Pancreas (tissue), 10 donors: ENCODE measurements around the gene SLIT3. TPM values are rescaled to one million over a fixed set of nuclear protein-coding genes. Genes with fewer than 3 reads are reported as not detected.
A peak's percentile ranks its signal among the peaks of the same experiment; 100 is the strongest.

Experiments
- ATAC-seq, 4 donors: fragments of 200-7000 bp; cut with Tn5 transposase; one replicate each; pipeline versions ENCODE4 v1.8.0 to v1.9.1; 2020; ENCODE audit warnings: mild to moderate bottlenecking in 4 of 4, moderate library complexity in 4 of 4
- DNase-seq, 6 donors: peaks; one replicate each; pipeline ENCODE4 v3.0.0-alpha.2; 2020
- FAIRE-seq: peaks from 2 replicates; lab custom pipeline; 2012; peaks lifted over from hg19 to GRCh38; lab: Jason Lieb, UNC
- H3K27ac ChIP-seq, 4 donors: fragments of 200-600 bp; sonication (generic); 1 replicate in 3 of 4; 2 replicates in 1 of 4; pipeline versions ENCODE4 v1.5.0 to v1.8.0; 2020
- H3K27me3 ChIP-seq, 4 donors: fragments of 200-600 bp; one replicate each; pipeline ENCODE4 v1.8.0; 2021
- H3K36me3 ChIP-seq, 3 donors: fragments of 200-600 bp; sonication (generic) in 1 of 3; one replicate each; pipeline versions ENCODE4 v1.5.0 to v1.8.0; 2020 to 2021
- H3K4me1 ChIP-seq, 3 donors: fragments of 200-600 bp; one replicate each; pipeline ENCODE4 v1.8.0; 2021
- H3K4me3 ChIP-seq, 4 donors: fragments of 200-600 bp; sonication (generic) in 2 of 4; one replicate each; pipeline versions ENCODE4 v1.5.0 to v1.8.0; 2020 to 2021
- H3K9me3 ChIP-seq, 4 donors: fragments of 200-600 bp; one replicate each; pipeline ENCODE4 v1.8.0; 2021
- CTCF ChIP-seq, 4 donors: fragments of 200-600 bp; sonication (generic) in 3 of 4; IDR thresholded peaks; one replicate each; pipeline versions ENCODE4 v1.5.0 to v1.8.0; 2021; ENCODE audit warnings: antibody characterized with exemption in 4 of 4
- WGBS, 2 donors: extraction: QIAGEN DNeasy Blood & Tissue Kit; methylation state at CpG; one replicate each; pipeline ENCODE4 v1.1.7; 2013; 5-methylcytosine and 5-hydroxymethylcytosine counted together
- intact Hi-C, 3 donors: fragments of 100-400 bp; cut with DNase I; formaldehyde crosslinking; loops; one replicate each; pipeline versions ENCODE4 v1.11.1 to v1.14.2; 2022
- polyA plus RNA-seq, 2 donors: library from polyadenylated mRNA; stranded (reverse); fragments of 200-250 nt; gene quantifications; one replicate each; pipeline ENCODE4 v1.2.3, GENCODE V29; 2013
- total RNA-seq, 6 donors: library from RNA; stranded (reverse); fragmentation: NEBNext Ultra II Directional in 4 of 6; extraction: Animal tissue kit (Norgen Biotek cat#: 25700) in 4 of 6; gene quantifications; one replicate each; pipeline versions ENCODE4 v1.2.1 to v1.2.4, GENCODE V29; 2021 to 2023
- donor health status: healthy with polysubstance abuse.
- donor health status: DM: no; HTN: no; CAD: no; lungs with moderate emphysema.
- donor health status: DM: no; HTN: no; CAD: no.
- donor health status: control.
- donor health status: control.
- donor health status: Bipolar disorder and iron deficiency.
- donor health status: DM: yes; HTN: yes; CAD: no.
- donor health status: DM: no; HTN: no; CAD: no.
- donor health status: DM: no; HTN: no; CAD: no.
- donor health status: DM: yes; HTN: yes; CAD: no.

Gene SLIT3
- total and polyA plus RNA-seq, 8 donors, result 1.1 to 11.4 (median 2.1) TPM

GRCh38 chr5:169127431-169127830 lies 173.5 kb downstream of the SLIT3 start:
- DNase-seq (no peak), FAIRE-seq (no peak), ATAC-seq (no peak)
- 65 to 67% methylated on average over 4 of the region's 4 CpGs for WGBS, 2 donors
- Histone ChIP-seq H3K36me3 (no peaks in the 10 kb centered on the region), H3K4me1 (no peaks in the 10 kb centered on the region), H3K9me3 (no peaks in the 10 kb centered on the region), H3K4me3 (no peak overlapping the region), H3K27ac (no peak overlapping the region), H3K27me3 (no peaks in the 10 kb centered on the region)
- TF ChIP-seq CTCF (IDR thresholded peaks at IDR 0.05), result no peak
- intact Hi-C loops, result no loop called here

- no peak for FAIRE-seq
- ATAC-seq, result peak in 2 of 4 donors; percentile 40 to 54
- 44 to 64% methylated on average over 3 of the region's 3 CpGs for WGBS, 2 donors
- no peak for TF ChIP-seq CTCF (IDR thresholded peaks at IDR 0.05)
- Histone ChIP-seq H3K4me1 (no peaks in the 10 kb centered on the region), H3K4me3 (no peak overlapping the region), H3K9me3 (no peaks in the 10 kb centered on the region), H3K27me3 (no peaks in the 10 kb centered on the region), H3K36me3 (no peaks in the 10 kb centered on the region), H3K27ac (no peak overlapping the region)
- intact Hi-C loops, result no loop called here
- DNase-seq, result no peak
These were observed 174.4 kb downstream of the SLIT3 start for GRCh38 chr5:169126481-169127021.

GRCh38 chr5:169125571-169125970 lies 175.4 kb downstream of the SLIT3 start:
- Histone ChIP-seq H3K4me3 (no peak overlapping the region), H3K27ac (no peak overlapping the region)
- no peak for DNase-seq

GRCh38 chr5:169122951-169123350 lies 178.0 kb downstream of the SLIT3 start:
- H3K9me3 ChIP-seq, result no peaks in the 10 kb centered on the region
- no peak for ATAC-seq
- 32 to 48% methylated on average over 1 of the region's 1 CpG for WGBS, 2 donors
- no peaks in the 10 kb centered on the region for H3K4me1 ChIP-seq
- no peaks in the 10 kb centered on the region for H3K36me3 ChIP-seq
- no peak for FAIRE-seq
- H3K4me3 ChIP-seq, result no peak overlapping the region
- H3K27me3 ChIP-seq, result no peaks in the 10 kb centered on the region
- H3K27ac ChIP-seq, result no peak overlapping the region
- intact Hi-C loops, result no loop called here
- no peak for TF ChIP-seq CTCF (IDR thresholded peaks at IDR 0.05)
- no peak for DNase-seq

More at GRCh38 chr5:169125571-169125970, 175.4 kb downstream of the SLIT3 start:
- Histone ChIP-seq H3K36me3 (no peaks in the 10 kb centered on the region), H3K27me3 (no peaks in the 10 kb centered on the region), H3K4me1 (no peaks in the 10 kb centered on the region), H3K9me3 (no peaks in the 10 kb centered on the region)
- TF ChIP-seq CTCF (IDR thresholded peaks at IDR 0.05), result no peak
- intact Hi-C loops, result no loop called here
- ATAC-seq, result peak in 2 of 4 donors; percentile 49 to 59
- no peak for FAIRE-seq
- 13 to 17% methylated on average over 7 of the region's 7 CpGs for WGBS, 2 donors

- ATAC-seq (no peak), DNase-seq (no peak), FAIRE-seq (no peak)
- Histone ChIP-seq H3K36me3 (no peaks in the 10 kb centered on the region), H3K27me3 (no peaks in the 10 kb centered on the region), H3K4me1 (no peaks in the 10 kb centered on the region), H3K27ac (no peak overlapping the region), H3K9me3 (no peaks in the 10 kb centered on the region), H3K4me3 (no peak overlapping the region)
- intact Hi-C loops, result no loop called here
- no peak for TF ChIP-seq CTCF (IDR thresholded peaks at IDR 0.05)
- WGBS, 2 donors, result 73 to 79% methylated on average over 5 of the region's 5 CpGs
These were observed 179.1 kb downstream of the SLIT3 start for GRCh38 chr5:169121630-169122420.
